GM18519 (cell line): ENCODE results near the gene NUDT6.
"Not testable (repeated sequence)": the region's sequence is repeated elsewhere in the genome, so short reads cannot be mapped to it uniquely, and the experiment has no call there.

Experiments
- ATAC-seq: cut with Tn5 transposase; IDR thresholded peaks from one replicate; pipeline ENCODE4 v1.9.1; 2021; ENCODE audit warnings: mild to moderate bottlenecking, moderate library complexity; ENCODE audit not compliant: unreplicated experiment, low FRiP score

Gene NUDT6

GRCh38 chr4:122882857-122883735, 39.3 kb downstream of the NUDT6 start:
- ATAC-seq, result no peak

- ATAC-seq, result no peak
These were observed 43.4 kb downstream of the NUDT6 start for GRCh38 chr4:122879001-122879400.

- ATAC-seq, result no peak
These were observed 45.9 kb downstream of the NUDT6 start for GRCh38 chr4:122876456-122876855.

GRCh38 chr4:122875949-122876348, 46.4 kb downstream of the NUDT6 start:
- ATAC-seq, result no peak

GRCh38 chr4:122873821-122874593, 48.4 kb downstream of the NUDT6 start:
- ATAC-seq, result no peak

GRCh38 chr4:122873146-122873545, 49.3 kb downstream of the NUDT6 start:
- ATAC-seq, result no peak

GRCh38 chr4:122868235-122868634, 54.2 kb downstream of the NUDT6 start:
- not testable (repeated sequence) for ATAC-seq

- no peak for ATAC-seq
These were observed 57.0 kb downstream of the NUDT6 start for GRCh38 chr4:122865425-122865824.

GRCh38 chr4:122863639-122864038, 58.8 kb downstream of the NUDT6 start:
- no peak for ATAC-seq

GRCh38 chr4:122861172-122861943, 61.0 kb downstream of the NUDT6 start:
- ATAC-seq, result no peak

- ATAC-seq, result no peak
These were observed 63.7 kb downstream of the NUDT6 start for GRCh38 chr4:122858705-122859104.

- no peak for ATAC-seq
These were observed 65.2 kb downstream of the NUDT6 start for GRCh38 chr4:122857160-122857559.

- ATAC-seq, result no peak
These were observed 67.0 kb downstream of the NUDT6 start for GRCh38 chr4:122855353-122855890.

GRCh38 chr4:122854447-122855352, 67.7 kb downstream of the NUDT6 start:
- ATAC-seq, result no peak

GRCh38 chr4:122851568-122851967, 70.8 kb downstream of the NUDT6 start:
- ATAC-seq, result no peak

- not testable (repeated sequence) for ATAC-seq
These were observed 72.6 kb downstream of the NUDT6 start for GRCh38 chr4:122849789-122850188.

GRCh38 chr4:122847931-122848330, 74.5 kb downstream of the NUDT6 start:
- no peak for ATAC-seq

GRCh38 chr4:122845760-122846159, 76.6 kb downstream of the NUDT6 start:
- ATAC-seq, result no peak

- no peak for ATAC-seq
These were observed 77.3 kb downstream of the NUDT6 start for GRCh38 chr4:122845066-122845465.

GRCh38 chr4:122844391-122844790, 78.0 kb downstream of the NUDT6 start:
- not testable (repeated sequence) for ATAC-seq
